ENCODE measurements around the gene KLHDC3.

The KLHDC3 gene

DNA sequence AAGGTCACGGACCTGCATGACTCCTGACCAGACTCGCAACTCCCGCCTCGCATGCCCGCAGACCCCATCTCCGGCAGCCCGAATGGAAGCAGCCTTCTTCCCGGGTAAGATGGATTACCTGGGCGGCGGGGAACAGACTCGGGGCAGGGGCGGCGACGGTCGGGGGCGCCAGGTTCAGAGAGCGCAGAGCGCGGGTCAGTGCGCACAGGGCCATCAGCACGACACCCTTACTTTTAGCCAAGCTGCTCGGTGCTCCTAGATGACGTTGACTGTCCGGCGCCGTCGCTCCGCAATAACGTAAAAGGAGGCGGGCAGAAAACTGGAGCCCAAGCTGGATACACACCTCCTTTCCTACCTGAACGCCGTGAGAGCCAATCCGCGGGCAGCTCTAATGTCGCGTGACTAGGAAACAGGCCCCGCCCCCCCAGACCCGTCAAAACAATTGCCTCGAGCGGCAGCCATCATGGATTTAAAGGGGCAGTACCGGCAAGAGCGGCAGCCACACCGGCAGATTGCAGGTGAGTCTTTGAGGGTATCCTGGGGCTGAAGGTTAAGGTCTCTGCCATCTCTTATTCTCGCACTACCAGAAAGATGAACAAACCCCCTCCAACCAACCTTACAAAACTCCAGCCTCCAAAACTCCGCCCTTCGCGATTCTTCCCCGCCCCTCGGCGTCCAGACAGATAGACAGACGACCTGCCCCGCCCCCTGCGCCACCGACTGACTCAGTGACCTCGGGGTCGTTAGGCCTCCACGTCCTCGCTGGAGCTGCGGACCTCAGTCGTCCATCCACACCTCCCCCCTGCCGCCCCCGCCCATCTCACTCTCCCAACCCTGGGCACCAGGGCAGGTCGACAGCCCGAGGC, 45.4 kb downstream of the KLHDC3 start, which contains the start of the genes KLC4 and MRPL2:
Gene KLC4 (plus strand): TSS at position 464 of the 866 bp plus-strand sequence. CDS start 1,705 bp downstream, outside the sequence.
Gene MRPL2 (minus strand): TSS at position 267 of the 866 bp plus-strand sequence. CDS start 53 bp downstream, at position 214.
- peak; percentile 100 for DNase-seq (ENCODE audit: low spot score)

DNA sequence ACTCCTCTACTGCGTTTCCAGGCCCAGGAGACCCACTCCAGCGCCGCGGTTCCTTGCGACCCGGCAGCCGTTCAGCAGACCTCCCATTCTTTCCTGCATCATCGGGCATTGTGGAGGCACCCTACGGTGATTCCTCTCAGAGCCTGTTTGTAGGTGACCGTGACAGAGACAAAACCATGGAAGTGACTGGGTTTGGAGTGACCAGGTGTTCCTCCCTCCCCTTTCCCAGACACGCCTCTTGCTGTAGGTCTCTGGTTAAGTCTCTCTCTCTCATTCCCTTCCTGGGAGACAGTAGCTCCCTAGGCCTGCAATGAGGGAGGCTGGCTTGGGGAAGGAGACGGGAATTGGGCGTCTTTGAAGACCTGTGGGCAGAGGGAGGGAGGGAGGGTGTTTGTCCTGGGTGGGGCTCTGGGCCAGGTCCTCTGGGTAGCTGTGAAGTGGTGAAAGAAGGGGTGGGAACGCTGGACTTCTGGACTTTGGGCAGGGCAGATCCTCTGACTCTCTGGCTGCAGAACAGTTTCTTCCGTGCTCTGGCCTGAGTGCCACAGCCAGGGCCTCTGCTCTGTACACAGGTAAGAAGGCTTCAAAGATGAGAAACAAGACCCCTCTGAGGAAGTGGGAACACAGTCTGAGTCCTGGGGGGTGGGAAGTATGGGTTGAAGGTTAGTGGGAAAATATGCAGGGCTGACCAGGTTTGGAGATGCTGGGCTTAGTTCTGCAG, 46.1 kb downstream of the KLHDC3 start:
- no peak for DNase-seq (ENCODE audit: low spot score)

- no peak for DNase-seq (ENCODE audit: low spot score)
Observed at GRCh38 chr6:43060755-43061633, 46.9 kb downstream of the KLHDC3 start.

- DNase-seq (ENCODE audit: low spot score): no peak
Observed at GRCh38 chr6:43061861-43062260, 47.8 kb downstream of the KLHDC3 start.

GRCh38 chr6:43062818-43063217, 48.8 kb downstream of the KLHDC3 start:
- DNase-seq (ENCODE audit: low spot score): no peak

DNA sequence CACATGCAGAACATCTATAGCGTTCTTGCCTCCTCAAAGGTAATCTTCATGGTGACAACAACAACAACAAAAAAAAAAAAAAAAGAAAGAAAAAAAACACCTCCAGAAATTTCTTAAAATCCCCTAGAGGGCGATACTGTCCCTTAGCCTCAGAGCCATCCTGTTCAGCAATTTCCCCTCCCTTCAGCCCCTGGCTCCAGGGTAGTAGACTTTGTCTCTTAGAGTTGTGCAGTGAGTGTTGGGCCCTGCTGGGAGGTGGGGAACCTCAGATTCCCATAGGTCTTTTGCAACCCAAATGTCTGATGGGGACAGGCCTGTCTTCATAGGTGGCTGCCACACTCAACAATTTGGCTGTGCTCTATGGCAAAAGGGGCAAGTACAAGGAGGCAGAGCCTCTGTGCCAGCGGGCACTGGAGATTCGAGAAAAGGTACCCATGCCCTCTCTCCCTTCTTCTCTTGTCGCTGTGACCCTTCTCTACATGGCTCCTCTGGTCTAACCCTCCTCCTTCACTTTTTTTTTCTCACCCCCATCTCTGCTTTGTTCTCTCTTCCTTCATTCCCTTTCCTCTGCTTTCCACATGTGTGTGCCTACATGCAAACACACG, 56.1 kb downstream of the KLHDC3 start:
- peak; percentile 70 for DNase-seq (ENCODE audit: low spot score)

Data from COLO829 (cell line).